ENCODE measurements around the gene SYT2. TPM values are rescaled to one million over a fixed set of nuclear protein-coding genes. Genes with fewer than 3 reads are reported as not detected.
A peak's percentile ranks its signal among the peaks of the same experiment; 100 is the strongest.

Gene SYT2
- total RNA-seq, 1 experiment from 2014 or later = 12.1 TPM

DNA sequence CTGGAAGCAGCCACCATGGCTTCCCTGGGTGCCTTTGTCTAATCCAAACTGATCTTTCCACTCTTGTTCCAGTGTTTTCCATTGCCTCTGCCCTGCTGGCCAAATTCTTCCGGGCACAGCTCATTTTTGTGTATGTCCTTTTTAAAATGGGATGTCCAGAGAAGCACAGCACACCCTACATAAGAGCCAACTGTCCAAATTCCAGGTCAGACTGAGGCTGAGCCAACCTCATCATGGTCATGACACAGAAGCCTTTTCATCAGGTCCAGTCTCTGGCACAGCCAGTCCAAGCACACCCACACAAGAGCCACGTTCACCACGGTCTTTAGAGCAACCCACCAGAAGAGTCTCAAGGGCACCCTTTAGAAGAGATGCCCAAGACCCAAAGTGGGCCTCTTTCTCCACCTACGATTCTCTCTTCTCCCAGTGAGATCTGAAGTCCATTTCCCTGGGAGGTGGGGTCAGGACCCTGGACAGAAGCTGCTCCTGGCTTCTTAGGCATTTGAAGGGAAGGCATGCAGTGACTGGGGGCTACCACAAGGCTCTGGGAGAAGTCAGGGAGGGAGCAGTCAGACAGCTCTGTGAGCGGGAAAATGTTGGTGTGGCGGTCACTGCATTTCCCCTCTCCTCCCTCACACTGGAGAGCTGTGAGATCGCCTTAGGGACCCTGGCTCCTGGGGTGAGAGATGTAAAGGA lies 53.2 kb downstream of the SYT2 start (continued):
- TF ChIP-seq, protein P1, sequence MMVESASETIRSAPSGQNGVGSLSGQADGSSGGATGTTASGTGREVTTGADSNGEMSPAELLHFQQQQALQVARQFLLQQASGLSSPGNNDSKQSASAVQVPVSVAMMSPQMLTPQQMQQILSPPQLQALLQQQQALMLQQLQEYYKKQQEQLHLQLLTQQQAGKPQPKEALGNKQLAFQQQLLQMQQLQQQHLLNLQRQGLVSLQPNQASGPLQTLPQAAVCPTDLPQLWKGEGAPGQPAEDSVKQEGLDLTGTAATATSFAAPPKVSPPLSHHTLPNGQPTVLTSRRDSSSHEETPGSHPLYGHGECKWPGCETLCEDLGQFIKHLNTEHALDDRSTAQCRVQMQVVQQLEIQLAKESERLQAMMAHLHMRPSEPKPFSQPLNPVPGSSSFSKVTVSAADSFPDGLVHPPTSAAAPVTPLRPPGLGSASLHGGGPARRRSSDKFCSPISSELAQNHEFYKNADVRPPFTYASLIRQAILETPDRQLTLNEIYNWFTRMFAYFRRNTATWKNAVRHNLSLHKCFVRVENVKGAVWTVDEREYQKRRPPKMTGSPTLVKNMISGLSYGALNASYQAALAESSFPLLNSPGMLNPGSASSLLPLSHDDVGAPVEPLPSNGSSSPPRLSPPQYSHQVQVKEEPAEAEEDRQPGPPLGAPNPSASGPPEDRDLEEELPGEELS (CRISPR knock-in tag; IDR thresholded peaks at IDR 0.05) = peak; percentile 47; the same call in 1 of the 2 replicates
- TF ChIP-seq, protein P2, sequence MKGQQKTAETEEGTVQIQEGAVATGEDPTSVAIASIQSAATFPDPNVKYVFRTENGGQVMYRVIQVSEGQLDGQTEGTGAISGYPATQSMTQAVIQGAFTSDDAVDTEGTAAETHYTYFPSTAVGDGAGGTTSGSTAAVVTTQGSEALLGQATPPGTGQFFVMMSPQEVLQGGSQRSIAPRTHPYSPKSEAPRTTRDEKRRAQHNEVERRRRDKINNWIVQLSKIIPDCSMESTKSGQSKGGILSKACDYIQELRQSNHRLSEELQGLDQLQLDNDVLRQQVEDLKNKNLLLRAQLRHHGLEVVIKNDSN (CRISPR knock-in tag; IDR thresholded peaks at IDR 0.05) = peak; percentile 62; the same call in 1 of the 2 replicates
- TF ChIP-seq KAT7 (CRISPR knock-in tag; IDR thresholded peaks at IDR 0.05; ENCODE audit: borderline replicate concordance) (peak; percentile 83; the same call in 1 of the 2 replicates), FOXJ3 (CRISPR knock-in tag; IDR thresholded peaks at IDR 0.05; ENCODE audit: borderline replicate concordance) (no peak), FOXP1 (CRISPR knock-in tag; IDR thresholded peaks at IDR 0.05; ENCODE audit: borderline replicate concordance) (peak; percentile 33; the same call in 1 of the 2 replicates), SMAD3 (CRISPR knock-in tag; IDR thresholded peaks at IDR 0.05; ENCODE audit: borderline replicate concordance) (0 out of 2 replicates have a peak, but pooled peaks have one; percentile 52)
- TF ChIP-seq, protein P3, sequence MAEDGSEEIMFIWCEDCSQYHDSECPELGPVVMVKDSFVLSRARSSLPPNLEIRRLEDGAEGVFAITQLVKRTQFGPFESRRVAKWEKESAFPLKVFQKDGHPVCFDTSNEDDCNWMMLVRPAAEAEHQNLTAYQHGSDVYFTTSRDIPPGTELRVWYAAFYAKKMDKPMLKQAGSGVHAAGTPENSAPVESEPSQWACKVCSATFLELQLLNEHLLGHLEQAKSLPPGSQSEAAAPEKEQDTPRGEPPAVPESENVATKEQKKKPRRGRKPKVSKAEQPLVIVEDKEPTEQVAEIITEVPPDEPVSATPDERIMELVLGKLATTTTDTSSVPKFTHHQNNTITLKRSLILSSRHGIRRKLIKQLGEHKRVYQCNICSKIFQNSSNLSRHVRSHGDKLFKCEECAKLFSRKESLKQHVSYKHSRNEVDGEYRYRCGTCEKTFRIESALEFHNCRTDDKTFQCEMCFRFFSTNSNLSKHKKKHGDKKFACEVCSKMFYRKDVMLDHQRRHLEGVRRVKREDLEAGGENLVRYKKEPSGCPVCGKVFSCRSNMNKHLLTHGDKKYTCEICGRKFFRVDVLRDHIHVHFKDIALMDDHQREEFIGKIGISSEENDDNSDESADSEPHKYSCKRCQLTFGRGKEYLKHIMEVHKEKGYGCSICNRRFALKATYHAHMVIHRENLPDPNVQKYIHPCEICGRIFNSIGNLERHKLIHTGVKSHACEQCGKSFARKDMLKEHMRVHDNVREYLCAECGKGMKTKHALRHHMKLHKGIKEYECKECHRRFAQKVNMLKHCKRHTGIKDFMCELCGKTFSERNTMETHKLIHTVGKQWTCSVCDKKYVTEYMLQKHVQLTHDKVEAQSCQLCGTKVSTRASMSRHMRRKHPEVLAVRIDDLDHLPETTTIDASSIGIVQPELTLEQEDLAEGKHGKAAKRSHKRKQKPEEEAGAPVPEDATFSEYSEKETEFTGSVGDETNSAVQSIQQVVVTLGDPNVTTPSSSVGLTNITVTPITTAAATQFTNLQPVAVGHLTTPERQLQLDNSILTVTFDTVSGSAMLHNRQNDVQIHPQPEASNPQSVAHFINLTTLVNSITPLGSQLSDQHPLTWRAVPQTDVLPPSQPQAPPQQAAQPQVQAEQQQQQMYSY (CRISPR knock-in tag; IDR thresholded peaks at IDR 0.05) = no peak

DNA sequence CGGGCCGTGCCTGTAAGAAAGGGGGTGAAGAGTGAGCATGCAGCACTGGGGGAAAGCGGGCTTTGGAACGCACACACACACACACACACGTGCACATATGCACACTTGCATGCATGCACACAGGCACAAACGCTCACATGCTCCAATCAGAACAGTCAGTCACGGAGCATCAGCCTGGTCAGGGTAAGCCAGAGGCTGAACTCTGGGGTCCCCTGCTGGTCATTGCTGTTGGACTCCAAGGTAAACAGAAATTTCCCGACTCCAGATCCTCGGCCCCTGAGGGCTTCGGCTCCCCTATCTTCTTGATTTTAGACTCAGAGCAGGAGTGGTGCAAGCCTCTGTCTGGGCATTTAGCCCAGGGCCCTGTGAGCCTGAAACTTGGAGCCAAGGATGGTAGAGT lies 54.2 kb downstream of the SYT2 start:
- peak; percentile 68 for DNase-seq (ENCODE audit: low spot score)
- H3K4me3 Mint-ChIP-seq = no peak overlapping the region
- ATAC-seq = peak; percentile 63

More for the DNA sequence above, 54.2 kb downstream of the SYT2 start:
- TF ChIP-seq JUN (CRISPR knock-in tag; IDR thresholded peaks at IDR 0.05) (no peak), FOXK1 (CRISPR knock-in tag; IDR thresholded peaks at IDR 0.05) (no peak), SOX15 (CRISPR knock-in tag; IDR thresholded peaks at IDR 0.05) (no peak)
- TF ChIP-seq, protein P3 (CRISPR knock-in tag; IDR thresholded peaks at IDR 0.05) = no peak
- TF ChIP-seq, protein P2 (CRISPR knock-in tag; IDR thresholded peaks at IDR 0.05) = no peak
- Mint-ChIP-seq H3K4me1 (peaks cover 9% of the 10 kb centered on the region; the same call in 1 of the 2 replicates), H3K27me3 (ENCODE audit: low read depth) (no peaks in the 10 kb centered on the region), H3K9me3 (no peaks in the 10 kb centered on the region), H3K36me3 (no peaks in the 10 kb centered on the region), H3K27ac (no peak overlapping the region)
- CTCF ChIA-PET = interaction anchor here (1.5 to 6.0 kb wide), 3 partner anchors 9 to 55 kb away, joined by 4 to 76 read pairs (median 23); partner anchors contain the start of gene SYT2
- POLR2A ChIA-PET = no interaction called here

Measured in WTC11 (cell line).